ENCODE data around the gene SDR39U1. TPM values are rescaled to one million over a fixed set of nuclear protein-coding genes. Genes with fewer than 3 reads are reported as not detected.

The SDR39U1 gene
- total RNA-seq, 4 donors from 2014 or later, result 12.8 to 87.5 (median 33.0) TPM

- Histone ChIP-seq H3K4me1 (no peaks in the 10 kb centered on the region), H3K36me3 (no peaks in the 10 kb centered on the region), H3K4me3 (no peak overlapping the region), H3K27ac (no peak overlapping the region), H3K27me3 (no peaks in the 10 kb centered on the region), H3K9me3 (no peaks in the 10 kb centered on the region)
- TF ChIP-seq CTCF (IDR thresholded peaks at IDR 0.05) (no peak), POLR2A (IDR thresholded peaks at IDR 0.05) (no peak)
- DNase-seq, result no peak
- intact Hi-C loops (cut with DNase I; ENCODE audit: low total_unique reads), result no loop called here
Measured at GRCh38 chr14:24463884-24464785, 21.6 kb upstream of the SDR39U1 start.

GRCh38 chr14:24463017-24463883 is 20.7 kb upstream of the SDR39U1 start:
- no peak for DNase-seq
- Histone ChIP-seq H3K4me3 (no peak overlapping the region), H3K27ac (no peak overlapping the region), H3K36me3 (no peaks in the 10 kb centered on the region), H3K27me3 (no peaks in the 10 kb centered on the region), H3K4me1 (no peaks in the 10 kb centered on the region), H3K9me3 (no peaks in the 10 kb centered on the region)
- intact Hi-C loops (cut with DNase I; ENCODE audit: low total_unique reads), result no loop called here
- TF ChIP-seq CTCF (IDR thresholded peaks at IDR 0.05) (no peak), POLR2A (IDR thresholded peaks at IDR 0.05) (no peak)

- H3K9me3 ChIP-seq, result no peaks in the 10 kb centered on the region
Measured at GRCh38 chr14:24461336-24461735, 18.8 kb upstream of the SDR39U1 start.

GRCh38 chr14:24459331-24459730 is 16.8 kb upstream of the SDR39U1 start:
- Histone ChIP-seq H3K36me3 (no peaks in the 10 kb centered on the region), H3K4me1 (no peaks in the 10 kb centered on the region), H3K27me3 (no peaks in the 10 kb centered on the region), H3K4me3 (no peak overlapping the region), H3K9me3 (no peaks in the 10 kb centered on the region), H3K27ac (no peak overlapping the region)
- intact Hi-C loops (cut with DNase I; ENCODE audit: low total_unique reads), result no loop called here
- TF ChIP-seq POLR2A (IDR thresholded peaks at IDR 0.05), result no peak
- TF ChIP-seq CTCF (IDR thresholded peaks at IDR 0.05), result no peak
- DNase-seq, result no peak

More at GRCh38 chr14:24461336-24461735, 18.8 kb upstream of the SDR39U1 start:
- no peaks in the 10 kb centered on the region for H3K36me3 ChIP-seq
- TF ChIP-seq POLR2A (IDR thresholded peaks at IDR 0.05), result no peak
- no peak for TF ChIP-seq CTCF (IDR thresholded peaks at IDR 0.05)
- no peak for DNase-seq
- no peaks in the 10 kb centered on the region for H3K27me3 ChIP-seq
- no peak overlapping the region for H3K4me3 ChIP-seq
- H3K4me1 ChIP-seq, result no peaks in the 10 kb centered on the region
- intact Hi-C loops (cut with DNase I; ENCODE audit: low total_unique reads), result no loop called here
- H3K27ac ChIP-seq, result no peak overlapping the region

- Histone ChIP-seq H3K36me3 (no peaks in the 10 kb centered on the region), H3K27me3 (no peaks in the 10 kb centered on the region), H3K27ac (no peak overlapping the region), H3K4me1 (no peaks in the 10 kb centered on the region), H3K4me3 (no peak overlapping the region), H3K9me3 (no peaks in the 10 kb centered on the region)
- no peak for DNase-seq
- TF ChIP-seq CTCF (IDR thresholded peaks at IDR 0.05) (no peak), POLR2A (IDR thresholded peaks at IDR 0.05) (no peak)
- intact Hi-C loops (cut with DNase I; ENCODE audit: low total_unique reads), result no loop called here
Measured at GRCh38 chr14:24458736-24459135, 16.2 kb upstream of the SDR39U1 start.

All from uterus (tissue), 4 donors.